GM08714 (cell line): ENCODE results near the gene MAP3K7.
"Not testable (repeated sequence)": the region's sequence is repeated elsewhere in the genome, so short reads cannot be mapped to it uniquely, and the experiment has no call there.

Experiments used
- H3K4me3 ChIP-seq: fragments of 200-500 bp; sonication (Bioruptor generic); 2 replicates; pipeline ENCODE4 v1.5.1; 2014; ENCODE audit warnings: mild to moderate bottlenecking, low read length, inconsistent platforms
- ZNF274 ChIP-seq: IDR thresholded peaks from 2 replicates; pipeline ENCODE4 v1.6.1; 2012; ENCODE audit warnings: mild to moderate bottlenecking, low read depth, low read length

MAP3K7 gene

DNA sequence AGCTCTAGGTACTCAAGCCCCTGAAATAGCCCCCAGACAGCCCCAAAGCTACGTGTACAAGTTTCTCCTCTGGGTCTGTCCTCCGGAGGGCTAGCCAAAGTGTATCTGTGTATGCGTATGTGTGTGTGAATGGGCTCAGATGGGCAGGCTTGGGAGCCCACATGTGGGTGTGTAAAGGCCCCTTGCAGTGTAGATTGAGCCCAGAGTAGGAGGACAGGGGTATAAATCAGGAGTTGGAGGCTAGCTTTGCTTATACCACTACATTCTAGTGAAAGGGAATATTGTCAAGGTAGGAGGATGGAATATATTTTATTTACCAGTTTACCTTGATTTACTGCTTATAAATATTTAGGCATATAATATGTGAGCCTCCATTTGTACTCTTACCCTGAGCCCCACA is 9.0 kb upstream of the MAP3K7 start:
- TF ChIP-seq ZNF274, result no peak
- H3K4me3 ChIP-seq, result no peak overlapping the region

DNA sequence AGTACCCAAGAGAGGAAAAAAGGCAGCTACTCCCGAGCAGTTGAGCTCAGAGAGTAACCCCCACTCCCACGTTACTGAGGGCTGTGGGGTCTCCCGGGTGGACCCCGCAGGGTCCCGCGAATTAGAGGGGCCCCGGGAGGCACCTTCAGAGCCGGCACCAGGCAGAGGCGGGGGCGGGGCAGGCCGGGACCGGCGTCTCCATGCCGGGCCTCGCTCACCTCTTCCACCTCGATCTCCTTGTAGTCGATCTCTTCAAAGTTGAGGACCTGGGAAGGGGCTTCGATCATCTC is 381 bp downstream of the MAP3K7 start:
- no peak for TF ChIP-seq ZNF274
- H3K4me3 ChIP-seq, result peak overlapping the region; percentile 99

DNA sequence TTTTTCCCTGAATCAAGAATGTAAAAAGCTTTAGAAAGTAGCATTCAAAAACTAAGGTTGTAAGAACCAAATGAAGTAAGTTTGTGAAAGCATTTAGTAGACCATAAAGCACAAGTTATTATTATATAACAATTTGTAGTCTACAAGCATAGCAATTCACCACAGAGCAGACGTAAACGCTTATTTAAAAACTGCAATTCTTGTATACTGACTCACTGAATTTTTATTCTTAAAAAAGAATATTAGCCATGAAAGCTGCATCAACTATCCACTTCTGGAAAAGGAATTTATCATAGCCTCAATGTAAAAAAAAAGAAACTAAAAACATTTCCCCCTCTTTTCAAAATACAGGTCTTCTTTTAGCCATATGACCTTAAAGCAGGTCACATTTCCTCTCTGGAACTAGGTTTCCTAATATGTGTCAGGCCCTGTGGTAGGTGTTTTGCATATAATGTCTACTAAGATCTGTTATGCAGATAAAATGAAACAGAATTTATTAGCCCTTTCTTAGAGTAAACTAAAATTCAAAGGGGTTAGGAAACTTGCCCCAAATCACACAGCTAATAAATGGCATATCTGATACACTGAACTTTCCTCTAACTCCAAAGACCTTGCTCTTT is 2.1 kb downstream of the MAP3K7 start:
- no peak for TF ChIP-seq ZNF274
- H3K4me3 ChIP-seq, result peak overlapping the region; percentile 99; the same call in 1 of the 2 replicates

DNA sequence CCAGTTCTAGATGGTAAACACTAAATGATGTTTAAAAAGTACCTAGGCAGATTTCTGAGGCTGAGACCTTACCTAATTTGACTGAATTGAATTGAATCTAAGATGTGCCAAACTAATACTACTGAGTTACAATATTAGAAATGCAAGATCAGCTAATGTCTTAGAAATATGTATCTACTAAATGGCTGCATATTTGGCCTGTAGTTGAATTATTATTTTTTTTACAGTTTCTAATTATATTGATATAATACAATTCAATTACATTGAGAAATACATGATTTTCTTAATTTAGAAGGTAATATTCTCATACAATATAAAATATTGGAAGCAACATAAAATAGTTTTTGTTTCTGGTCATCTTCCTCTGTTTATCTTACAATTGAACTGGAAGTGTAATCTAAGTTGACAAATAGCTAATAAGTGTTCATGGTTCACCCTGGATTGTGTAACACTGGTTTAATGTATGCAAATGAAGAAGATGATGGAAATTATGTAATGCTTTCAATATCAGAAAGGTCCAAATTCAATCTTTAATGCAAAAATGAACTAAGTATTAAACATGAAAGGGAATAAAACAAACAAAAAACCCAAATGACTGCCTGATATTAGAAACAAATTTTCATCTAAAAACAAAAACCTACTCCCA is 2.9 kb downstream of the MAP3K7 start:
- H3K4me3 ChIP-seq, result peak overlapping the region; percentile 25; the same call in 1 of the 2 replicates
- TF ChIP-seq ZNF274, result no peak

DNA sequence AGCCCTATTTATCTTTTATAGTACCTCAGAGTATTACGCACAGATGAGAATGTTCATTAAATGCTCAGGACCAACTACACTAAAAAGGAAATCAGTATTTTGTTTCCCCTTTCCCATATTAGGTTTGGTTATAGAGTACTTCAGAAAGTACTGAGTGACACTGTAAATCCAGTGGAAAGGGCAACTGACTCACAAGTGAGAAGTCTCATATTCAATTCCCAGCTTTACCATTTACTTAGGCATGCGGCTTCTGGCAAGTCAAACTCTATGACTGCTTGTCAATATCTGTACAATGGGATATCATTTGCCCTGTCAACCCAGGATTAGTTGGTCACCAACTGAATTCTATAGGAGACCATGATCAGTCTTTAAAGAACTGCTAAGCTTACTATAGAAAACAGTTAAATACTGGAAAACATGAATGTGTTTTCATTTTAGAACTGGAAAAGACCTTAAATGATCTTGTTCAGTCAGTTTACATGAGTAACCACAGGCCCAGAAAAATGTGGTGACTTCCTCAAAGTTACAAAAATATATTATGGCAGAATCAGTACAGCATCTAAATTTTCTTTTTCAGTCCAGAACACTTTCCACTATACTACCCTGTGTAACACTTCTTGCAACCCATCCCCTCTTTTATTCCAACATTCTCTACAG is 3.6 kb downstream of the MAP3K7 start:
- TF ChIP-seq ZNF274, result no peak
- H3K4me3 ChIP-seq, result no peak overlapping the region

DNA sequence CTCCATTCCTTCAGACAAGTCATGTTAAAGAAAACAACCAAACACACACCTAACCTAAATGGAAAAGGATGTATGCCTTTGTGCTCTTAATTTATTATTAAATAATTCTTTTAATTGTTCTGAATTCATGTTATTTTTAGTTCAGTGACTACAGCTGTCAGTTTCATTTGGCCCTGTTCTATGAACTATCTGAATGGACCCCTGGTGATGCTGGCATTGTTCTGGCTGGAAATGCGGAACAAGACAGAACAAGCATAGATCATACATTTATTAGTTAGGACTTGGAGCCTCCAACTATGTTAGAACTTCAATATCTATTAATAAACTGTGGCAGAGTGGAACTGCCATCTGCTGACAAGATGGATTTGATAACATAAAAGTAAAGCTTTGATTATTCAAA is 5.7 kb downstream of the MAP3K7 start:
- no peak for TF ChIP-seq ZNF274

DNA sequence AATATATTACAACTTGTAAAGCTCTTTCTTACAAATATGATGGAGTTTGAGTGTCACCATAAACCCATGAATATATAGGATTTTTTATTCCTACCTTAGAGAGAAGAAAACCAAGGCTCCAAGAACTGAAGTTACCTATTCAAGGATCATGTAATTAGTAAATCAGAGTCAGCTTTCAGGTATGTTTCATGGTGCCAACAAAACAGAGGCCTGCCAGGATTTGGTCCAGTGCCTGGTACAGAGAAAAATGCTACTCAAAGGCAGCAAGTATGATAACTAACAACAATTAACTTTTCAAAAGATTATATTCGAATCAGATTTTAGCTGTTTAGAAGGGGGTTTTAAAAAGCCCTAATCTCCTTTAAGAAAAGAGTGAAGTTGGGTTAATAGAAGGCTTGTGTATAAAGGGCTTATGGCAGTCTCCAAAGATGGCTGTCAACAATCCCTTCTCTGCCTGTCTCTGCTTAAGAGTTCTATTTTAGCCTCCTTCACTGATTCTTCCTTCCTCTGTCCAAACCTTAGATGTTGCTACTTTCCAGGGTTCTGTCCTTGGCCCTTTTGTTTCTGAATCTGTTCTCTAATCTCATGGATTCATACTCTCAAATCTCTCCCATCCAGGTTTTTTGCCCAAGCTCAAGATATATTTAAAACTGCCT is 7.8 kb downstream of the MAP3K7 start:
- TF ChIP-seq ZNF274, result no peak
- no peak overlapping the region for H3K4me3 ChIP-seq

More for the DNA sequence above, 5.7 kb downstream of the MAP3K7 start:
- no peak overlapping the region for H3K4me3 ChIP-seq

DNA sequence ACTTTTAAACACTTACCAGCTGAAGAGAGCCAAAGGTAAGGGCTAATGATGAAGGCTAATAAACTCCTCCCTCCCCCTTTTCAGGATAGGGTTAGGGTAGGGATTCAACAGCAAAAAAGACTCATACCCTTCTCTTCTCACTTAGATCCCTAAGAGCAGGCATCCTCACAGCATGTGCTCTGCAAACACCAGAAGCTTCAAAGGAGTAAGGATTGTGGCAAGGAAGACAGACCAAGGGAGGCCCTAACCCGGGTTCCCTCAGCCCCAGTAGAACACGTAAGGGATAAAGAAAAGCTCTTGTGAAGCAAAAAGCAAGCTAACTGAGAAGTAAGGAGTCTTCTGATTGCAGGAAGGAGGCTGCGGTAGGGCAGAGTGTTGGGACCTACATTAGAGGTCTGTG is 11.6 kb downstream of the MAP3K7 start:
- TF ChIP-seq ZNF274, result no peak
- H3K4me3 ChIP-seq, result no peak overlapping the region

DNA sequence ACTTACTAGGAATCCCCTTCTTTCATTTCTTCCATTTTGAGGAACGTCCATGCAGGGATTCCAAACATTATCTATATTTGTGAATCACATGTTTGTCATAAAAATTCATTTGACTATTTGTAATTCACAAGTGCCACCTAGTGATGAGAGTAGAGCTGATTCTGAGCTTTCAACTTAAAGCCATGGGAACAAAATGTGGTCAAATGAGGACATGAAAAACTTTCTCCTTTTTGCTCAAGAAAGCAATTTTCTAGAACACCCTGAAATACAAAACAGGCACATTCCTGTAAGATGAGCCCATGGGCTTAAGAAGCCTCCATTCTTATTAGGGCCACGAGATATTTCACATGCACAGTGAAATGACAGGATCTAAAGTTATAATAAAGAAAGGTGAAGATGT is 12.3 kb downstream of the MAP3K7 start:
- no peak overlapping the region for H3K4me3 ChIP-seq
- TF ChIP-seq ZNF274, result no peak

DNA sequence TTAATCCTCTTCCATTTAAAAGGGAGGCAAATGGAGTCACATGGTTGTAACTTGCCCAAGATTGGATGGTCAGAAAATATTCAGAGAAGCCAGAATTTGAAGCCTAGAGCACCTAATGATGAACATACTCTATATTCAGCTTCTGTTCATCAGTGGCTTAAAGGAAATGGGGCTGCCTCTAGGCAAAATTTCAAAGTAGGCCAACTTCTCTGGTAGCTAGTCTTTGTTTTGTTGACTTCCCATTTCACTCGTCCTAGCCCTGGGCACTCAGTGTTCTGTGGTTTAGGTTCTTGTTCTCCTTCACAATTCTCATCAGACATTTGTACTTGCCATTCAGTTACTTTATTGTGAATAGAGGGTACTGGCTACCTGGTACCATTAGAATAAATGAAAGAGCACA is 13.2 kb downstream of the MAP3K7 start:
- H3K4me3 ChIP-seq, result no peak overlapping the region
- no peak for TF ChIP-seq ZNF274

DNA sequence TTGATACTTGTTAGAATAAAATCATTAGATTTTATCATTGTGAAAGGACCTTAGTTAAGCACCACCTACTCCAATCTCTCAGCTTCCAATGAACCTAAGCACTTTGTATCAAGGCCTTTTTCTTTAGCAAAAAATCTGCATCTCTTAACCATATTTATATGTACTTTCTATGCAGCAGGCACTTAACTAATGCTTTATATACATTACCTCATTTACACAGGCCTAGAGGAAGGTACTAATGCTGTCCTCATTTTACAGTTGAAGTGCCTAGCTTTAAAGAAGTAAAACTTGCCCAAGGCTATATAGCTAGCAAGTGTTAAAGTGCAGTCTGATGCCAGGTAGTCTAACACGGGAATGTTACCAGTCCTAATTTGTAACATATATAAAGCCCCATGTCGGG is 14.0 kb downstream of the MAP3K7 start:
- no peak overlapping the region for H3K4me3 ChIP-seq
- no peak for TF ChIP-seq ZNF274

DNA sequence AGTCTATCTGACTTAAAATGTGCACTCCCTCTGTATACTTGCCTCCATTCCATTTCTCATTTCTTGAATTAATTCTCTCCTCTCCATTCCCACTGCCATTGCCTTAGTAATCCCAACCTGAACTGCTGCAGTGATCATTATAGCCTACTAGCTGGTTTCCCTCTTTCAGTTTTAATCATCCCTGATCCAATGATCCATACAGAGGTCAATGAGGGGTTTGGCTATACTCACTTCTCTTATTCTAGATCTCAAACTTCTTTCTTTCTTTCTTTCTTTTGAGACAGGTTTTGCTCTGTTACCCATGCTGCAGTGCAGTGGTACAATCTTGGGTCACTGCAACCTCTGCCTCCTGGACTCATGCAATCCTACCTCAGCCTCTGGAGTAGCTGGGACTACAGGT is 17.6 kb downstream of the MAP3K7 start:
- no peak for TF ChIP-seq ZNF274
- H3K4me3 ChIP-seq, result no peak overlapping the region

DNA sequence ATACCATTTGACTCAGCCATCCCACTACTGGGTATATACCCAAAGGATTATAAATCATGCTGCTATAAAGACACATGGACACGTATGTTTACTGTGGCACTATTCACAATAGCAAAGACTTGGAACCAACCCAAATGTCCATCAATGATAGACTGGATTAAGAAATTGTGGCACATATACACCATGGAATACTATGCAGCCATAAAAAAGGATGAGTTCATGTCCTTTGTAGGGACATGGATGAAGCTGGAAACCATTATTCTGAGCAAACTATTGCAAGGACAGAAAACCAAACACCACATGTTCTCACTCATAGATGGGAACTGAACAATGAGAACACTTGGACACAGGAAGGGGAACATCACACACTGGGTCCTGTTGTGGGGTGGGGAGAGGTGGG is 19.2 kb downstream of the MAP3K7 start:
- not testable (repeated sequence) for H3K4me3 ChIP-seq

DNA sequence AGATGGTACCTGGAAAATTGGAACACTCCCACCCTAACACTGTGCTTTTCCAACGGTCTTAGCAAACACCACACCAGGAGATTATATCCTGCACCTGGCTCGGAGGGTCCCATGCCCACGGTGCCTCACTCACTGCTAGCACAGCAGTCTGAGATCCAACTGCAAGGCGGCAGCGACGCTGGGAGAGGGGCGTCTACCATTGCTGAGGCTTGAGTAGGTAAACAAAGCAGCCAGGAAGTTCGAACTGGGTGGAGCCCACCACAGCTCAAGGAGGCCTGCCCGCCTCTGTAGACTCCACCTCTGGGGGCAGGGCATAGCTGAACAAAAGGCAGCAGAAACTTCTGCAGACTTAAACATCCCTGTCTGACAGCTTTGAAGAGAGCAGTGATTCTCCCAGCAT is 24.5 kb downstream of the MAP3K7 start:
- H3K4me3 ChIP-seq, result not testable (repeated sequence)

DNA sequence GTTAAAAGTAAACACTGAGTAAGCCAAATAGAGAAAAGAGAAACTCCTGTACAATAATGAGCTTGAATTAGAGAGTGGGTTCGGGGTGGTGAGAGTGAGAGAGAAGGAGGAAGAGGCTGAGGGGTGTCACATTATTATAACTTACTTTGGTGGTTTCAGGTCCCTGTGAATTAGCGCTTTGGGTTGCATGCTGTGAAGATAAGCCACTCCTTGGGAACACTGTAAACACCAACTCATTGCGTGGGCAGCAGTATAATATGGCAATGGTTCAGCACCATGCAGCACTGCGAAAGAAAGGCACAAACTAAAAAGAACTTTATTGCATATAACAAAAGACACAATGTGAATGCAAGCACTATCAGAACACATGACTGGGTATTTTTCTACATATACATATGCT is 26.9 kb downstream of the MAP3K7 start:
- TF ChIP-seq ZNF274, result no peak
- no peak overlapping the region for H3K4me3 ChIP-seq
